ENCODE measurements around the gene CRY1.

Gene CRY1

DNA sequence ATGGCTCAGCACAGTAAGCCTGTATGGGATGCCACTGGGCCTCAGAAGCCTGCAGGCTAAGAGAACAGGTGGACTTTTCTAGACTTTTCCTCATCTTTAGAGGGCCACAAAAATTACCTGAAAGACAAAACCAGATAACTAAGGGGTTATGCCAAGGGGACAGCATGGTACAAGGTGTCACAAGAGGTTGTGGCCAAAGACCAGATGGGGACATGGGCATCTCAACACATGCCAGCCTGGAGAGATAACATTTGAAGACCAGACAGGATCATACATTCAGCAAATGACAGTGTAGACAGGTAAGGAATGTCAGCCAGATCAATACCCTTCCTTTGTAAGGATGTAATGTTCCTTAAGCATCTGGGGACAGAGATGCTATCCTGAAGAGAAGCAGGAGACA, 8.9 kb upstream of the CRY1 start:
- H3K4me3 ChIP-seq (ENCODE audit: low read length, poor library complexity, severe bottlenecking) = no peak overlapping the region
- H3K9me3 ChIP-seq (ENCODE audit: insufficient read depth, low read depth, low read length) = no peaks in the 10 kb centered on the region; the same call in 1 of the 2 replicates
- H3K27me3 ChIP-seq (ENCODE audit: insufficient read depth, low read length, poor library complexity, severe bottlenecking) = peaks cover 5% of the 10 kb centered on the region
- no peak for TF ChIP-seq EZH2phosphoT487 (IDR thresholded peaks at IDR 0.05; ENCODE audit: borderline replicate concordance)
- TF ChIP-seq, protein P1, sequence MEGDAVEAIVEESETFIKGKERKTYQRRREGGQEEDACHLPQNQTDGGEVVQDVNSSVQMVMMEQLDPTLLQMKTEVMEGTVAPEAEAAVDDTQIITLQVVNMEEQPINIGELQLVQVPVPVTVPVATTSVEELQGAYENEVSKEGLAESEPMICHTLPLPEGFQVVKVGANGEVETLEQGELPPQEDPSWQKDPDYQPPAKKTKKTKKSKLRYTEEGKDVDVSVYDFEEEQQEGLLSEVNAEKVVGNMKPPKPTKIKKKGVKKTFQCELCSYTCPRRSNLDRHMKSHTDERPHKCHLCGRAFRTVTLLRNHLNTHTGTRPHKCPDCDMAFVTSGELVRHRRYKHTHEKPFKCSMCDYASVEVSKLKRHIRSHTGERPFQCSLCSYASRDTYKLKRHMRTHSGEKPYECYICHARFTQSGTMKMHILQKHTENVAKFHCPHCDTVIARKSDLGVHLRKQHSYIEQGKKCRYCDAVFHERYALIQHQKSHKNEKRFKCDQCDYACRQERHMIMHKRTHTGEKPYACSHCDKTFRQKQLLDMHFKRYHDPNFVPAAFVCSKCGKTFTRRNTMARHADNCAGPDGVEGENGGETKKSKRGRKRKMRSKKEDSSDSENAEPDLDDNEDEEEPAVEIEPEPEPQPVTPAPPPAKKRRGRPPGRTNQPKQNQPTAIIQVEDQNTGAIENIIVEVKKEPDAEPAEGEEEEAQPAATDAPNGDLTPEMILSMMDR (conservative IDR thresholded peaks at IDR 0.05; ENCODE audit: low read length) = no peak
- H2AFZ ChIP-seq (ENCODE audit: low read length) = no peak overlapping the region
- no peaks in the 10 kb centered on the region for H3K4me1 ChIP-seq (ENCODE audit: insufficient read depth, low read length, poor library complexity, severe bottlenecking)
- no peaks in the 10 kb centered on the region for H3K36me3 ChIP-seq (ENCODE audit: insufficient read depth, low read length)
- H3K79me2 ChIP-seq (ENCODE audit: insufficient read depth, low read length) = no peaks in the 10 kb centered on the region
- H3K9me2 ChIP-seq (replicated peaks; ENCODE audit: low read depth, low read length) = no peaks in the 10 kb centered on the region
- H3K9ac ChIP-seq (ENCODE audit: low read depth, low read length, poor library complexity, severe bottlenecking) = no peak overlapping the region
- no peak overlapping the region for H3K4me2 ChIP-seq (ENCODE audit: low read depth, low read length, poor library complexity, severe bottlenecking)
- no peaks in the 10 kb centered on the region for H4K20me1 ChIP-seq (ENCODE audit: insufficient read depth, low read length, poor library complexity, severe bottlenecking)
- no peaks in the 10 kb centered on the region for H3F3A ChIP-seq (ENCODE audit: low read depth)

DNA sequence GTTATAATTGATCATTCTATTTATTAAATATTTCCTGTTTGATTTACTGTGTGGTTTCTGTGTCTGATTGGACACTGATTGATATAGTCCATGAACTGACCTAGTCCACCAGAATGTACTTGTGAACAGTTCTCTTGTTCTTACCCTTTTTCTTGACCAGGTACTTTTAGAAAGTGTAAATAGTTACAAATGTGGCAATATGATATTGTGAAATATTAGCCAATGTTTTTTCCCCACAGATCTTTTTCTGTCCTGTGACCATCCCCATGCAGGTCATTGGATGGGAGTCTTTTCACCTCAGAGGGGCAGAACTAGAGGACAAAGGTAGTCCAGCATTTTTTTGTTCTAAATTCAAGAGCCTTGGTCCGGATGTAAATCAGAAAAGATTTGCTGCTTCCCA, 8.3 kb upstream of the CRY1 start:
- Histone ChIP-seq H3K4me2 (ENCODE audit: low read depth, low read length, poor library complexity, severe bottlenecking) (no peak overlapping the region), H3K36me3 (ENCODE audit: insufficient read depth, low read length) (no peaks in the 10 kb centered on the region), H3K4me1 (ENCODE audit: insufficient read depth, low read length, poor library complexity, severe bottlenecking) (no peaks in the 10 kb centered on the region), H3K79me2 (ENCODE audit: insufficient read depth, low read length) (no peaks in the 10 kb centered on the region), H3K9ac (ENCODE audit: low read depth, low read length, poor library complexity, severe bottlenecking) (no peak overlapping the region), H3K9me3 (ENCODE audit: insufficient read depth, low read depth, low read length) (no peaks in the 10 kb centered on the region; the same call in 1 of the 2 replicates), H3F3A (ENCODE audit: low read depth) (no peaks in the 10 kb centered on the region), H3K9me2 (replicated peaks; ENCODE audit: low read depth, low read length) (no peaks in the 10 kb centered on the region), H3K4me3 (ENCODE audit: low read length, poor library complexity, severe bottlenecking) (no peak overlapping the region), H4K20me1 (ENCODE audit: insufficient read depth, low read length, poor library complexity, severe bottlenecking) (no peaks in the 10 kb centered on the region), H2AFZ (ENCODE audit: low read length) (no peak overlapping the region), H3K27me3 (ENCODE audit: insufficient read depth, low read length, poor library complexity, severe bottlenecking) (peaks cover 5% of the 10 kb centered on the region)
- TF ChIP-seq, protein P1 (conservative IDR thresholded peaks at IDR 0.05; ENCODE audit: low read length) = no peak
- no peak for TF ChIP-seq EZH2phosphoT487 (IDR thresholded peaks at IDR 0.05; ENCODE audit: borderline replicate concordance)

DNA sequence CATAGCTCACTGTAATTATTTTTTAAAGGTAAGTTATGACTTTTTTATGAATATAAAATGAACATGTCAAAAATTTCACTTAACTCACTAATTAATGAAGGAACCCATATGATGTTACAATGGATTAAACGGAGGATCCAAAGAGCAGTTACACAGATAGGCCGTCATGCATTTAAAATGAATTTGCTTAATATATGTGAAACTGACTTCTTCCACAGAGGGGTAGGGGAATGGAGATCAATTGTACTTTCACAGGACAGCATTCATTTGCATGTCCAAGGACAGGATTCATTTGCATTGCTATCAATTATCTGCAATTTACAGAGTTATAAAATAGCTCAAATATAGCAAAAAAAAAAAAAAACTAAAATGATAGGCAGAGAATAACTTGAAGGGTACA, 6.6 kb upstream of the CRY1 start:
- H3K9me3 ChIP-seq (ENCODE audit: insufficient read depth, low read depth, low read length) = no peaks in the 10 kb centered on the region; the same call in 1 of the 2 replicates
- no peaks in the 10 kb centered on the region for H3K36me3 ChIP-seq (ENCODE audit: insufficient read depth, low read length)
- TF ChIP-seq, protein P1 (conservative IDR thresholded peaks at IDR 0.05; ENCODE audit: low read length) = no peak
- no peak for TF ChIP-seq EZH2phosphoT487 (IDR thresholded peaks at IDR 0.05; ENCODE audit: borderline replicate concordance)
- no peaks in the 10 kb centered on the region for H3K79me2 ChIP-seq (ENCODE audit: insufficient read depth, low read length)
- H3F3A ChIP-seq (ENCODE audit: low read depth) = no peaks in the 10 kb centered on the region
- H4K20me1 ChIP-seq (ENCODE audit: insufficient read depth, low read length, poor library complexity, severe bottlenecking) = no peaks in the 10 kb centered on the region
- peaks cover 5% of the 10 kb centered on the region for H3K27me3 ChIP-seq (ENCODE audit: insufficient read depth, low read length, poor library complexity, severe bottlenecking)
- no peaks in the 10 kb centered on the region for H3K9me2 ChIP-seq (replicated peaks; ENCODE audit: low read depth, low read length)
- H3K9ac ChIP-seq (ENCODE audit: low read depth, low read length, poor library complexity, severe bottlenecking) = no peak overlapping the region
- no peak overlapping the region for H2AFZ ChIP-seq (ENCODE audit: low read length)
- H3K4me2 ChIP-seq (ENCODE audit: low read depth, low read length, poor library complexity, severe bottlenecking) = no peak overlapping the region
- H3K4me3 ChIP-seq (ENCODE audit: low read length, poor library complexity, severe bottlenecking) = no peak overlapping the region
- no peaks in the 10 kb centered on the region for H3K4me1 ChIP-seq (ENCODE audit: insufficient read depth, low read length, poor library complexity, severe bottlenecking)
